ENCODE measurements around the gene CHMP6.

CHMP6 gene

DNA sequence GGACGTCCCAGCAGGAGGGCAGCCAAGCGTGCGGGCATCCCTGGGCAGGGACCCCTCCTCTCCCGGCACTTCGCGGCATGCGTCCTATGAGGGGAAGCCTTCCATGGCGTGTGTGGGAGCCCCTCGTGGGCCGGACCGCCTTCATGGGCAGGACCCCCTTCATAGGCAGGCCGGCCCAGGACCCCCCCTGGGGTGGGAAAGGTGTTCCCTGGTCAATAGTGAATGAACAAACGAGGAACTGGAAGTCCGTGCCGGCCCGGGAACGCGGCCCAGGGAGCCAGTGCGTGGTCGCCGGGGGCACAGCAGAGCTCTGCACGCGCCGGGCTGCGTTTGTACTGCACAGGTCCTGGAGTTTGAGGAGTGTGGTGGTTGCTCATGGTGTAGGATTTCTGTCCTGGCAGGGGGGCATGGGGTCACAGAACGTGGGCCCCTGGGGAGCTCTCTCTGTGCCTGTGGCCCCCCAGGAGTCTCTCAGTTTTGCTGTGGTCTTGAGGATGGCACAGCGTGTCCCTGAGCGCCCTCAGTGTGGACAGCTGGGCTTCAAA is 57.3 kb downstream of the CHMP6 start:
- no peak overlapping the region for H3K4me3 ChIP-seq (ENCODE audit: low read depth, low read length)
- no peak for DNase-seq (ENCODE audit: low read depth)
- TF ChIP-seq, protein P1, sequence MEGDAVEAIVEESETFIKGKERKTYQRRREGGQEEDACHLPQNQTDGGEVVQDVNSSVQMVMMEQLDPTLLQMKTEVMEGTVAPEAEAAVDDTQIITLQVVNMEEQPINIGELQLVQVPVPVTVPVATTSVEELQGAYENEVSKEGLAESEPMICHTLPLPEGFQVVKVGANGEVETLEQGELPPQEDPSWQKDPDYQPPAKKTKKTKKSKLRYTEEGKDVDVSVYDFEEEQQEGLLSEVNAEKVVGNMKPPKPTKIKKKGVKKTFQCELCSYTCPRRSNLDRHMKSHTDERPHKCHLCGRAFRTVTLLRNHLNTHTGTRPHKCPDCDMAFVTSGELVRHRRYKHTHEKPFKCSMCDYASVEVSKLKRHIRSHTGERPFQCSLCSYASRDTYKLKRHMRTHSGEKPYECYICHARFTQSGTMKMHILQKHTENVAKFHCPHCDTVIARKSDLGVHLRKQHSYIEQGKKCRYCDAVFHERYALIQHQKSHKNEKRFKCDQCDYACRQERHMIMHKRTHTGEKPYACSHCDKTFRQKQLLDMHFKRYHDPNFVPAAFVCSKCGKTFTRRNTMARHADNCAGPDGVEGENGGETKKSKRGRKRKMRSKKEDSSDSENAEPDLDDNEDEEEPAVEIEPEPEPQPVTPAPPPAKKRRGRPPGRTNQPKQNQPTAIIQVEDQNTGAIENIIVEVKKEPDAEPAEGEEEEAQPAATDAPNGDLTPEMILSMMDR (IDR thresholded peaks at IDR 0.05; ENCODE audit: low read depth, low read length, missing control alignments): no peak
- in situ Hi-C loops (cut with HindIII; ENCODE audit: low sequenced_read_pairs): no loop called here

DNA sequence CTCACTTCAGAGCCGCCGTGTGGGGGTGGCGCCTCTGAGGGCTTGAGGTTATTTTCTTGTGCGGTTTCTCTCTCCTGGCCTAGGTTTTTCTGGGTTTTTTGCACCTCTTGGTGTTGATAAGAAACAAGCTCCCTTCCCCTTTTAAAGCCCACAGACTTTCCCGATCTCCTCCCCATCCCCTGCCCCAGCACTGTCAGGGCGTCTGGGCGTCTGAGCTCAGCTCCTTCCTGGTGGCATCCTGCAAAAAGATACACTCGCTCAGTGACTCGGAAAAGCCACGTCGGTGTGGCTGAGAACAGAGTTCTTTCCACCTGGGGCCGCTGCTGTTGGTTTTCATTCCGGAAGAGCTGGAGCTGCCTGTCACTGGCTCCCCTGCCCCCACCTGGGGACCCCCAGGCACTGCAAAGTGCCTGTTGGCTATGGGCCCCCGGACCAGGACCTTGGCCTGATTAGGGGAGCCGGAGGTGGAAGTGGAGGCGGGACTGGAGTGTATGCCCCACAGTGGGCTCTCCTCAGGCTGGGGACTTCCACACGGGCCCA is 57.8 kb downstream of the CHMP6 start:
- H3K4me3 ChIP-seq (ENCODE audit: low read depth, low read length): no peak overlapping the region
- TF ChIP-seq, protein P1 (IDR thresholded peaks at IDR 0.05; ENCODE audit: low read depth, low read length, missing control alignments): no peak
- in situ Hi-C loops (cut with HindIII; ENCODE audit: low sequenced_read_pairs): no loop called here
- DNase-seq (ENCODE audit: low read depth): no peak

Measured in astrocyte of the cerebellum (primary cell).